AG09319 (cell line): ENCODE results near the gene SCFD2.

Experiments
- DNase-seq: peaks from one replicate; pipeline ENCODE4 v3.0.0-alpha.2; 2010; ENCODE audit warnings: low read depth; ENCODE audit errors: extremely low read depth
- TF ChIP-seq, protein P1 (sequence below): IDR thresholded peaks from 2 replicates; pipeline ENCODE4 v1.5.1; 2011; ENCODE audit warnings: low read depth, mild to moderate bottlenecking, inconsistent platforms, low read length, moderate library complexity

SCFD2 gene

DNA sequence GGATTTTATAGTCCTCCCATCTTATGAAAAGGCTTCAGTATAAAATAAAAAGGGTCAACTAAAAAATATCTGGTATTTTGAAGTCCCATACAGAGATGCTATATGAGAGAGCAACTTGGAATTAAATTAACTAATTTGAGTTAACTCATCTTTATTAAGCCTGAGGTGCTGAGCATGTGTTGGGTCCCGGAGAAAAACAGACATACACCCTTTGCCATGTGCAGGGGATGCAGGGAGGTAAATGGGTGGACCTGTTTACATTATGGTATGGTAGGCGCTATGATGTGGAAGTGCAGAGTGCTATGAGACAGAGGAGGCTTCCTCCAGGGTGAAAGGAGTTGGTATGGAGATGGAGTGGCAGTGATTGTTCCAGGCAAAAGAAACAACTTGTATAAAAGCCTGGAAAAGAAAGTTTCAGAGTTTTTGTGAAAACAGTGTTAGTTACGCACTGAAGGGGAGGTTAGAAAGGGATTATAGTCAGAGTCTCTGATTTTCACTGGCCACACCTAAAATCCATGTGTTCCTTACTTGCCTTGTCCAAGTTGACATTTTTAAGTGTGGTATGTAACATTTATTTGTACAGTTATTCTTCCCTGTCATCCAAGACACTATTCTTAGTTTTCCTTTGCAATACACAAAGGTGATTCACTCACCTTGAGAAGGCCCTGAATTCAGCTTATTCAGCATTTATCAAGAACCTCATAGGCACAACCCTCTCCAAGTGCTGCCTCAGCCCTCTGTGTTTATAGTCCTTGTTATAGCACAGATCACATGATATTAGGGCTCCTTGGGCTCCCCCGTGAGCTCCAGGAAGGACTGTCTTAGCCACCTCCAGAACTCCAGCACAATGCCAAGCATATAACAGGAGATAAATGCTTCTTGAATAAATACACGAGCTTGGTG lies 351.7 kb downstream of the SCFD2 start:
- no peak for DNase-seq
- TF ChIP-seq, protein P1, sequence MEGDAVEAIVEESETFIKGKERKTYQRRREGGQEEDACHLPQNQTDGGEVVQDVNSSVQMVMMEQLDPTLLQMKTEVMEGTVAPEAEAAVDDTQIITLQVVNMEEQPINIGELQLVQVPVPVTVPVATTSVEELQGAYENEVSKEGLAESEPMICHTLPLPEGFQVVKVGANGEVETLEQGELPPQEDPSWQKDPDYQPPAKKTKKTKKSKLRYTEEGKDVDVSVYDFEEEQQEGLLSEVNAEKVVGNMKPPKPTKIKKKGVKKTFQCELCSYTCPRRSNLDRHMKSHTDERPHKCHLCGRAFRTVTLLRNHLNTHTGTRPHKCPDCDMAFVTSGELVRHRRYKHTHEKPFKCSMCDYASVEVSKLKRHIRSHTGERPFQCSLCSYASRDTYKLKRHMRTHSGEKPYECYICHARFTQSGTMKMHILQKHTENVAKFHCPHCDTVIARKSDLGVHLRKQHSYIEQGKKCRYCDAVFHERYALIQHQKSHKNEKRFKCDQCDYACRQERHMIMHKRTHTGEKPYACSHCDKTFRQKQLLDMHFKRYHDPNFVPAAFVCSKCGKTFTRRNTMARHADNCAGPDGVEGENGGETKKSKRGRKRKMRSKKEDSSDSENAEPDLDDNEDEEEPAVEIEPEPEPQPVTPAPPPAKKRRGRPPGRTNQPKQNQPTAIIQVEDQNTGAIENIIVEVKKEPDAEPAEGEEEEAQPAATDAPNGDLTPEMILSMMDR = no peak

DNA sequence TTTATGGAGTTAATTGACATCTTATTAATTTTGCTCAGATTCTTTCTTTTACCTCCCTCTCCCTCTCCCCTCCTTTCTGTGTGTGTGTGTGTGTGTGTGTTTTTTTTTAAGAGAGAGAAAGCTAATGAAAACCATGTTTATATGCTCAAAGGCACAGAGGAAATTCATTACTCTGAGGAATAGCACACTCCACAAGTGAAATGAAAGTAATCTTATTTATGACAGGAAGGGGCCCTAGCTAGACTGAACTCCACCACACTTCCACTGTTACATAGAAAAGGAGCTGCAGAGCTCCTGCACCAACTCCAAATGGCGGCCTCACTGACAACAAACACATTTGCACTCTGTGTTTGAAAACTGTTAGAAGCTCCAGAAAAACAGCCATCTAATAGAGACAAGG lies 353.1 kb downstream of the SCFD2 start:
- DNase-seq = no peak
- TF ChIP-seq, protein P1 = no peak

DNA sequence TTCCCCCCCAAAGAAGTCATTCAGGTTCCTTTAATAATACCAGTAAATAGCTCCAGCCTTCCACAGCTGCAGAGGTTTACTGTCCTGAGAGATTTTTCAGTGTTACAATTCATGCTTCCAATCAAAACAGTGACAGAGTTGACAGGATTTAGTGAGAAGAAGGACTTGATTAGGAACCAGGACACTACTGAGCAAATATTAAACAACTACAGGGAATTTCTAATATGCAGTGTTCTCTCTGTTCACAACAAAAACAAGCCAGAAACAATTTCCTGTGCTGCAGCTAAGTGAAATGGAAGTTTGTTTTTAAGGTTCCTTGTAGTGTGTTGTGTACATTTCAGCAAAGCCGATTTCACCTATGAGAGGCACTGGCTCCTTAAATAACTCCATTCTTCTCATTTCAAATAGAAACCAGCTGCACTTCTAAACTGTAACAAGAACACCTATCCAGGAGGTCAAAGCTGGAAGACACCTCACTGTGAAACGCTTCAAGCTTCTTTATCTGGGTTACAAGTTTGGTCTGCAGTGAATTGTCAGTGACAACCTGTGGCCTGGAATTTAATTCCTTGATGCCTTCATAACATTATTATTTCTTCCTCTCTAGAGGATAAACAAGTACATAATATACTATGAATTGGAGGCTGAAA lies 354.5 kb downstream of the SCFD2 start:
- DNase-seq = no peak
- TF ChIP-seq, protein P1 = no peak

DNA sequence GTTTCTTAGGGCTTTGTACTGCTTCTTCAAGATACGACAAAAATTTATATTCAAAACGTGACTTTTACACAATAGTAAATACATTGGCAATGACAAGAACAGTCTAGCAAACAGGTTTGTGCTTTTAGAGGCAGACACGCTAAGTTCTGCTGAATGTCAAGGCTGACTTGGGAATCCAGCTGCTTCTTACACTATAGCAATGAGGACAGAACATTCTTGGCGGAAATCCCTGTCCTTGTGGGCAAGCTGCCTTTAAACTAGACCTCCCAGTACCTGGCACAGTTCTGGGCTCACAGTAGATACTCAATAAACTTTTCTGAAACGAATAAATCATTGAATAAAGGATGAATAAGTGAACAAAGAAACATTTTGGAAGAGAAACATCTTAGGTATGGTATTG lies 355.5 kb downstream of the SCFD2 start:
- DNase-seq = no peak
- TF ChIP-seq, protein P1 = no peak

DNA sequence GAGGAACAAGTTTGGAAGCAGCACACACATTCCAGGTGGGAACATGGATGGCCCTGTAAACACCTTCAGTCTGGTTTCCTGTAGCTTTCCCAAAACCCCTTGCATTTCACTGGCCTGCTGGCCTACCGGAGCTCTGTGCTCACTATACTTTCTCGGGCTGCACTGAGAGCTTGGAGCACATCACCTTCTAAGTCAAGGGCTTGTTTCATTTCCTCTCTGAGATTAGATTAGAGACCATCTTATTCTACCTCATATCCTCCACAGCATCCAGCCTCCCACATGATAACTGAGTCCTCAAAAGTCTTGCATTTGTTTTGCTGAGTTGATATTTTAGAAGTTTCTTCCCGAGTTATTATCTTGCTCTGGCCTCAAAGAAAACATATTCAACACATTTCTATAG lies 356.0 kb downstream of the SCFD2 start:
- TF ChIP-seq, protein P1 = no peak
- DNase-seq = no peak

DNA sequence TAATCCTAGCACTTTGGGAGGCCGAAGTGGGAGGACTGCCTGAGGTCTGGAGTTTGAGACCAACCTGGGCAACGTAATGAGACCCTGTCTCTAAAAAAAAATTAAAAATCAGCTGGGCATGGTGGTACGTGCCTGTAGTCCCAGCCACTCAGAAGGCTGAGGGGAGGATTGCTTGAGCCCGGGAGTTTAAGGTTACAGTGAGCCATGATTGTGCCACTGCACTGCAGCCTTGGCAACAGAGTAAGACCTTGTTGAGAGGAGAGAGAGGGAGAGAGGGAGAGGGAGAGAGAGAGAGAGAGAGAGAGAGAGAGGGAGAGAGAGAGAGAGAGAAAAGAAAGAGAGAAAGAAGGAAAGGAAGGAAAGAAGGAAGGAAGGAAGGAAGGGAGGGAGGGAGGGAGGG lies 358.8 kb downstream of the SCFD2 start:
- no peak for DNase-seq
- TF ChIP-seq, protein P1 = no peak

DNA sequence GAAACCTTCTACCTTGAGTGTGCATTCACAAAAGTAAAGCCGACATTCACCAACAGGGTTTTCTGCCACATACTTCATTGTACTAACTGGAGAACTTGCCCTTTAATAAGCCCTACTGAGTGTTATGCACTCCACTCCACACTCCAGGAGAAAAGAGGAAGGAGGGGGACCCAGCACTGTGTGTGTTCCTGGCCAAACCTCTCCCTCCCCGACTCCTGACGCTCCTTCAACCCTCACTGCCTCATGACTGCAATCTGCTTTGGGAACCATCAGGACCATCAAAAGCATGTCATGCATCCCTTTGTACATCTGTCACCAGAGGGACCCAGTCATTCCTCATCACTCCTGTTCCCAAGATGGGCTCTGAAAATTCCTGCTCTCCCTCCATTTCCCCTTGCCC lies 360.1 kb downstream of the SCFD2 start:
- TF ChIP-seq, protein P1 = no peak
- DNase-seq = no peak
